Measurements from ENCODE around the gene SEPTIN10.
"Not testable (repeated sequence)": the region's sequence is repeated elsewhere in the genome, so short reads cannot be mapped to it uniquely, and the experiment has no call there.

The SEPTIN10 gene

DNA sequence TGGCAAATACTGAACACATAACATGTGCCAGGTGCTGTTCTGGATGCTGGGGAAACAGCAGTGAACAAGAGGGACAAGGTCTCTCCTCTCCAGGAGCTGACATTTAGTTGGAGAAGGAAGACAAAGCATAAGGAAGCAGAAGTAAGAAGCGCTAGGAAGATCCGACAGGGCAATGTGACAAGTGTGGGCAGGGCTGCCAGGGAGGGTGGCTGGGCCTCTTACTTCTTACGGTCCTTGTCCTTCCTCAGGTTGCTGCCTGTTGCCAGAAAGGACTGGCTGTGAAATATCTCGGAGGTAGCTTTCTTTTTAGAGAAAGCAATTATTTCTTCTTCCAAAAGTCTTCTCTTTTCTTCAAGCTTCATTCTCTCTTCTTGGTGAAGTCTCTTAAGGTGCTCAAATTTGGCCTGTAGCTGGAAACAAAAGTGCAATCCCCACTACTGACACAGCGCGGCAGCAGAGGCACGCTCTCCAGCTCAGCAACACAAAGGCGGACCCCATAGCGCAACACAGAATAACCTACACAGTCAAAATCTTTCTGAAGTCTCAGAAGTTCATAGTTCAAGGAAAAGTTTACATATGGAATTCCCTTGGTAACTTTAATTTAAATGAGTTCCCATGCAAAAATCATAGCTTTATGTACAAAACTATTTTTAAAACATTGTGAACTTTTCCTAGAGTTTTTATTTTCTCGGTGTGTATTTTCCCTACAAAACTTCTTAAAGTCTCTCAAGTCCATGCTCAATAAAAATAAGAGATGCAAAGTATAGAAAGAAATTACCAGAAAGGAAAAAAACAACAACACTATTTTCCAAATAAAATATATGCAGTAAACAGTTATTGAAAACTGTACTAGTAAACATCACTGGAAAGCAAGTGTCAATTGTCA is 67.7 kb downstream of the SEPTIN10 start:
- DNase-seq (ENCODE audit: low spot score): peak; percentile 52

DNA sequence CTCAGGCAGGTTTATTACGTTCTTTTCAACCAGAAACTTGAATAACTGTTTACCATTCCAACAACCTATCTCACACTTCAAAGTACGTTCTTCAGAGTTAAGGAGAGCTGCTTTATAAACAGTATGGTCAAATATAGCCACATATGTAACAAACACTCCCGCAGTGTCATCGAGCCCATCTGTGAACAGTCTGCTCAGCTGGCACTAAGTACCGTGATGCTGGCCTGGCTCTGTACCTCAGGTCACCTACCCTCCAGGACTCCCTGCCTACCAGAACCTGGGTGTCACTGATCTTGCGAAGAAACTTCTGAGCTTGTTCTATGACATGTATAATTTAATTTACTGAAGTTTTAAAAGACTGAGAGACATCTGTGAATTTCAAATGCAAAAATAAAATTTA is 71.4 kb downstream of the SEPTIN10 start:
- no peak for DNase-seq (ENCODE audit: low spot score)

DNA sequence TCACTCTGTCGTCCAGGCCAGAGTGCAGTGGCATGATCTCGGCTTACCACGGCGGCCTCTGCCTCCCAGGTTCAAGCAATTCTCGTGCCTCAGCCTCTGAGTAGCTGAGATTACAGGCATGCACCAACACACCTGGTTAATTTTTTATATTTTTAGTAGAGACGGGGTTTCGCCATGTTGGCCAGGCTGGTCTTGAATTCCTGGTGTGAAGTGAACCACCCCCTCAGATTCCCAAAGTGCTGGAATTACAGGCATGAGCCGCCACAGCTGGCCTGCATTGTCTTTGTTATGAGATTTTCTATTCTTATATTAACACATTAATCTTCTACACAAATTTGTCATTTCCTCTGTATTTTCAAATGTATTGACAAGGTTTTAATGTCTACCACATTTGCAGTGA is 75.2 kb downstream of the SEPTIN10 start:
- no peak for DNase-seq (ENCODE audit: low spot score)

DNA sequence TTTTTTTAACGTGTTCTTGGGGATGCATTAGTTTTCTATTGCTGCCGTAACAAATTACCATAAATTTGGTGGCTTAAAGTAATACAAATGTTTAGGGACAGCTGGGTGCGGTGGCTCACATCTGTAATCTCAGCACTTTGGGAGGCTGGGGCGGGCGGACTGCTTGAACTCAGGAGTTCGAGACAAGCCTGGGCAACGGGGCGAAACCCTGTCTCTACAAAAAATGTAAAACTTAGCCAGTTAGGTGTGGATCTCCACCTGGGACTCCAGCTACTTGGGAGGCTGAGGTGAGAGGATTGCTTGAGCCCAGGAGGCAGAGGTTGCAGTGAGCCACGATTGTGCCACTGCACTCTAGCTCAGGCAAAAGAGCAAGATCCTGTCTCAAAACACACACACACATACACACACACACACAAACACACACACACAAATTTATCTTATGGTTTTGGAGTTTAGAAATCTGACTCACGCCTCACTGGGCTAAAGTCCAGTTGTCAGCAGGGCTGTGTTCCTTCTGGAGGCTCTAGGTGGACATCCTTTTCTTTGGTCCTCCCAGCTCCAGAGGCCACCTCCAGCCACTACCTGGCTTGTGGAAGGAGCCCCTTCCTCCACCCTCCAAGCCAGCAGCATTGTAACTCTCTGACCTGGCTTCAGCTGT is 76.1 kb downstream of the SEPTIN10 start:
- DNase-seq (ENCODE audit: low spot score): no peak

DNA sequence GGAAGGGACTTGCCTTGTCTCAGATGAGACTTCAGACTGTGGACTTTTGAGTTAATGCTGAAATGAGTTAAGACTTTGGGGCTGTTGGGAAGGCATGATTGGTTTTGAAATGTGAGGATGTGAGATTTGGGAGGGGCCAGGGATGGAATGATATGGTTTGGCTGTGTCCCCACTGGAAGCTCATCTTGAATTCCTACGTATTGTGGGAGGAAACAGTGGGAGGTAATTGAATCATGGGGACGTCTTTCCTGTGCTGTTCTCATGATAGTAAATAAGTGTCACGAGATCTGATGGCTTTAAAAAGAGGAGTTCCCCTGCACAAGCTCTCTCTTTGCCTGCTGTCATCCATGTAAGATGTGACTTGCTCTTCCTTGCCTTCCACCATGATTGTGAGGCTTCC is 77.2 kb downstream of the SEPTIN10 start:
- not testable (repeated sequence) for DNase-seq (ENCODE audit: low spot score)

DNA sequence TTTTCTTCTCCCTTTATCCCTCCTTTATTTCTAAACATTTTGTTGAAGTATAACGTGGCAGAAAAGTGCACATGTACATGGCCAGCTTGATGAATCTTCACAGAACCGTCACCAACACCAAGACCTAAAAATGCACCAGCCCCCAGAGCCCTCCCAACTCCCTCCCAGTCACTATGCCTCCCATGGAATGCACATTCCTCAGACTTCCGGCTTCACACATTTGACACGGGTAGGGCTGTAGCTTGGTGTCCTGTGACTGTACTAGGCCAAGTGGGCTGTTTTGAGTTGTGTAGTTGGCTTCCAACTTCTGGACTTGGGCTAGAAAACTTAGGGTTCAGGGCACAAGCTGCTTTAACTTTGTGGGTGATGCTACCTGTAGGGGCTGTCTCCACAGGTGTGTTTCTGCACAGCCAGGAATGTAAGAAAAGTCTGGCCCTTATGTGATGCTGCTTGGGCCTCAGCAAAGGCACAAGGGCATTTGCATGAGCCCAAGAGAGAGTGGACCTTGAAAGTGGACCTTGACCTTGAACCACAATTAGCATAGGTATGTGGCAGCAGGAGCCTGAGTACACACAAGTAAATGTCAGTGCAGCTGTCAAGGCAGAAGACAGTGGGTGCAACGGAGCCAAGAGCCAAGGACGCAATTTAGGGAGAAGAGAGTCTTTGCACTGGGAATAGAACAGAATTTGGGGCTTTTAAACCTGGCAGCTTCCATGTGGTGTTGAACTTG is 78.4 kb downstream of the SEPTIN10 start:
- DNase-seq (ENCODE audit: low spot score): no peak

DNA sequence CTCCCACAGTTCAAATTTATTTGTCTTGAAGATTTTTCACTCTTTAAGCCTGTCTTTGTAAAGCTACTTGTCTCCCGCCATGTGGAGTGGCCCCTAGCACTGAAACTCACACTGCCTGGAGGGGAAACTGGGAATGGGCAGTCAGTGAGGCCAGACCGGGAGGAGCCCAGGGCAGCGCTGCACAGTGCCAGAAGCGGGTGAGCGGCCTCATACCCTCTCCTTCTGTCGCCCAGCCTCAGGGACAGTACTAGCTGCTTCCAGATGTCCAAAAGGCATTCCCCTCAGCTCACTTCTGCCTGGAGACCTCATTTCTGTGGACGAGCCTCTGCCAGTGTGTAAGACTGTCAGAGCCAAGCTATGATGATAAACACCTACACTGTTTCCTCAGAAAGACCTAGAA is 79.9 kb downstream of the SEPTIN10 start:
- DNase-seq (ENCODE audit: low spot score): no peak

DNA sequence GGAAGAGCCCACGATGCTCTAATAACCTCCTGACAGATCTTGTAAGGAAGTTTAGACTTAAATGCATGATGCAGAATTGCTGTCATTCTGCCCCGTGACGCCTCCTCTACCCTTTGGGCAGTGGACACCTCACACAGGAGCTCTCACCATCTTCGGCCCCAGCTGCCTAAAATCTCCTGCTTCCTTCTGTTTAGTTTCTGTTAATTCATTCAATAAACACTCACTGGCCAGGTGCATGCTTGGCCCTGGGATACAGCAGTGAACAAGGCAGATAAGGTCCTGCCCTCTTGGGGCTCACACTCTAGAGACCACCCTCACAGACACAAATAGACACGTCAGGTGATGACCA is 81.1 kb downstream of the SEPTIN10 start:
- DNase-seq (ENCODE audit: low spot score): no peak

DNA sequence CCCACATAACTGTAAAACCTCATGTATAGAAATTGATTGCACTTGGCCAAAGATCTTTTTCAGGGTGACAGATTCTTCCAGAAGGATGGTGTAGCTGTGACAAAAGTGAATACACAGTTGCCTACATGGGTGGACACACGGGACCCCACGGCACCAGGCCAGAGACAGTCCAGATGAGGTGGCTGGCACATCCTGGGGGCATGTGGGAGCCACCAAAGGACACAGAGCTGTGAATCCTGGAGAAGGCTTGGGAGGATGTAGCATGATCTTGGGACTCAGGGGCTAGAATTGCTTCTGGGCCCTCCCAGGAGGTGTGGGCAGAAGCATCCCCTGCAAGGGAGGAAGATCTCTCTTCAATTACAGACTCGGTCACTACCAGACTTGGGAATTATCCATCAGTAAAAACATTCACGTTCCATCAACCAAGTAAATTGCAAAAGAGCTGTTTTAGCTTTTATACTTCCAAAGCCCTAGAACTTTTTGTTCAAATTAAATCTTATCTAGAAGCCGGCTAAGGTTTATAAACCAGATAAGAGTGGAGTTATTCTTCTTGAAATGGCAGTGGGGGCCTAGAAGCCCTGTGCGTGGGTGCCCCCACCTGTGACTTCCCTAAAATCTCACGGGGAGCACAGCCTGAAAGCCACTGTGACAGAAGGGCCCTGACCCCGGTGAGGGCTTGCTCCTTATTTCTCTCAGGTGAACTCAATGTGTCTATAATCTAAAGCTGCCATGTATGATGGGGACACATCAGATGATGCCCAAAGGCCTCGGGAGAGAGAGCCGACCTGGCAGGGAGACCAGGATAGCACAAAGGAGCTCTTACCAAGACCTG is 81.7 kb downstream of the SEPTIN10 start:
- DNase-seq (ENCODE audit: low spot score): no peak

DNA sequence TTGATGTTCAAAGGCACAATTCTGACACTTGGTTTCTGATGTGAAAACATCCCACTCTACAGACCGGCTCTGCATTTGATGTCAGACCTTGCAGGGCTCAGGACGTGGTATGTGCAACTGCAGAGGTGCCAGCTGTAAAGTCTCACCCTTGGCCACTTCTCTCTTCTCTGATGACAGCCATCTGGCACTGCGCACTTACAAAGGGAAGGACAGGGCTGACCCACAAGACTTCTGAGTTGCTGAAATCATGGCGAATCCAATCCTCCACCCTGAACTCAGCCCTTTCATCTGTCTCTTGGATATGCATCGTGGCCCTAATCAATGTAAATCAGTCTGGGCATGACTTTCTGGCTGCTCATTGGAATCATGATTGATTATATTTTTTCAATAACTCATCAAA is 82.5 kb downstream of the SEPTIN10 start:
- no peak for DNase-seq (ENCODE audit: low spot score)

DNA sequence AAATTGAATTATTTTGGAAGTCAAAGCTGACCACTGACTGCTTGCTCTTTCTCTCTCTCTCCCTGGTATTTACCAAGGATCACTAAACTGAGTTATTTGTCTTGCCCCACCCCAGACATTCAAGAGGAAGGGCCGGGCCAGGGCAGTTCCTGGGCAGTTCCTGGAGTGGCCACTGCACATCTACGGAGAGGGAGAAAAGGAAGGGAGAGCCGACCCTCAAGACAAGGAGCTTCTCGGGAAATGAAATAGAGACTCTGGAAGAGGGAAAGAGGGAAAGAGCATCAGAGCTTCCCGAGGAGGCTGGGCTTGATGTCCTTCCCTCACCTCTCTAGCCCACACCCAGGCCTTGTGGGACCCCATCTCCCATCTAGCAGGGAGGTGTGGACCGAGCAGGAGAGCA is 83.1 kb downstream of the SEPTIN10 start:
- DNase-seq (ENCODE audit: low spot score): no peak

DNA sequence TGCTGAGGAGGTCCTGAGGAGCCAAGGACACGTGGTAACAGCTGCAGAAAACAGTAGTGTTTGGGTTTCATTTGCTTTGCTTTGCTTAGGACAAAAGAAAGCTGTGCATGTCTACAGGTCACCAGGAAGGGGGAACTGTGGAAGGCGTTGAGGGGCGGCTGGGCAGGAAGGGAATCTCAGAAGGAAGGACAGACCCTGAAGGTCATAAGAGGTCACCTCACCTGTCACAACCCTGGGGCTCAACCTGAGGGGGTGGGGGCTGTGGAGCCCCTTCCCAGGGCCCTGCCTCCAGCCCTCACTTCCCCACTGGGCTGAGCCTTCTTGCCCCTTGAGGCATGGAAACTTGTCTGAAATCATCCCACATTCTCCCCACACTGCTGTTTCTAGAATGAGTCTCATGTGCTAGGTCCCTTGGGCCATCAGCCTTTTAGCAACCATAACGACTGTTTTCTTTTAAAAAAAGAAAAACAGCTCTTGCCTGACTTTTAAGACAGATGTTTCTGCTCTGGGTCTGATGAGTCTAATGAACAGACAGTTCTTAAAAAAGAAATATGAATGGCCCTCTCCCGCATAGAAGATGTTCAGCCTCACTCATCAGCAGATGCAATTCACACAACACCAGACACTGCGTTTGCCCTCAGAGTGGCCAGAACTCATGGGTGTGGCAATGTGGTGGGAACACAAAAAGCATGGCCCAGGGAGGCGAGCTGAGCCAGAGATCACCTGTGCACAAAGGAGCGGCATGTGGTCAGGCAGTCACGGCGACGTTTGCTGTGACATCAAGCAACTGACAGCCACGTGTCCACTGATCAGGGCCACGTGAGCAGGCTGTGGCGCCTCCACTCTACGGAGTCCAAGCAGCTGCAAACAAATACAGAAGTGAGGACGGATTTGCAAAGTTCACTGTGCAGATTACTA is 84.0 kb downstream of the SEPTIN10 start:
- no peak for DNase-seq (ENCODE audit: low spot score)

DNA sequence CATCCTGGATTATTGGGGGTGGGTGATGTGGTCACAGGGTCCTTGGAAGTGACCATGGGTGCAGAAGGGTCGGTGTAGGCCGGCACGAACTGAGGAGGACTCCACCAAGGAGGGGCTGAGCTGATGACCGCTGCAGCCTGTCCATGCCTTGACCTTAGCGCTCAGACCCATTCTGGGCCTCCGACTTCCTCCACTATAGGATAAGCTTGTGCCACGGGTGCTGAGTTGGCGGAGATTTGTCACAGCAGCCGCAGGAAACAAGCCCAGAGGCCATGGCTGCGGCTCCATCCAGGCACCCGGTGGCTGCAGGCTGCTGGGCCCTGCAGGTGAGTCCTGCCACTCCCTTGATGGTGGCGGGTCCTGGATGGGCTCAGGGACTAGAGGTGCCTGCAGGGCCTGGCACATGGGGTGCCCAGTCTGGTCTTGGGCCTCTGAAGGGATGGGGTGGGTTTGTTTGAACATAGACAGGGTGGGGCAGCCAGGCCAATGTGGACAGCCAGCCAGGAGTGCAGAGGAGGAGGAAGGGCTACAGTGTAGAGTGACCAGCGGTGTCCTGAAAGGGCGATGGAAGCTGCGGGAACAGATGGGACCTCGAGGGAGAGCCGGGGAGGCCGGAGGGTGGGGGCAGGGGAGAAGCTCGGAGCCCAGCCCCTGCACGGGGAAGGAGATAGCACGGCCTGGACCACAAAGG is 84.8 kb downstream of the SEPTIN10 start:
- DNase-seq (ENCODE audit: low spot score): no peak

DNA sequence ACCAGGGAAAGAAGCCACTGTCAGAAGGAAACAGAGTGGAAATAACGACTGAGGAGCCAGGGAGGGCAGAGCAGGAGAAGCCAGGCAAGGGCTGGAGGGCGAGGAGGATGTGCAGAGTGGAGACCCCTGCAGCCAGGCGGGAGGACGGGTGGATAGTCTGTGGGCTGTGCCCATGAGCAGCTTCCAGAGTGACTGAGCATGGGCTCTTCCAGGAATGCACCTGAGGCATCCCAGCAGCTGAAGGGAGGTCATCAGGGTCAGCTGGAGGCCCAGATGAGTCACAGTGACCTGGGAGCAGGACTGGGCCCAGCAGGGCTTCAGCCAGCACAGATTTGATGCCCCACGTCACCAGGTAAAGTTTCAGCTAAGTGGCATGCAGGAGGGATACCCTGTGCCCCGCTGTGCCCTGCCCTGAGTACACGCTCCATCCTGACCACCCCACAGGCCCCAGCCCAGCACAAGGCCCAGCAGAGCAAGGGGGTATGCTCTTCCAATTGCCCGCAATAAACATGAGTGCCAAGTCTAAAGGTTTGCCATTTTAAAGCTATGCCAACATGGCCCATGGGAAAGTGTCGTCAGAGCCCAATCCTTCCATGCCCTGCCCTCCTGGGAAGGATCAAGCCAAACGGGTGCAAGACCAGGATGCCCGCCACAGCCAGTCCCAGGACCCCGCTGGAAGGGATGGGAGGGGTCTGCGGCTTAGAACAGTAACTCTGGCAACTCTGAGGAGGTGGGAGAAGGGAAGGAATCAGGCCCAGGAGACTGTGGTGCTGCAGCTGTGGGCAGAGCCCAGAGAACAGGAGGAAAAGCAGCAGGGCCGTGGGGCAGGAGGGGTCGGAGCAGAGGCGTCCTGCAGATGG is 85.7 kb downstream of the SEPTIN10 start:
- no peak for DNase-seq (ENCODE audit: low spot score)

DNA sequence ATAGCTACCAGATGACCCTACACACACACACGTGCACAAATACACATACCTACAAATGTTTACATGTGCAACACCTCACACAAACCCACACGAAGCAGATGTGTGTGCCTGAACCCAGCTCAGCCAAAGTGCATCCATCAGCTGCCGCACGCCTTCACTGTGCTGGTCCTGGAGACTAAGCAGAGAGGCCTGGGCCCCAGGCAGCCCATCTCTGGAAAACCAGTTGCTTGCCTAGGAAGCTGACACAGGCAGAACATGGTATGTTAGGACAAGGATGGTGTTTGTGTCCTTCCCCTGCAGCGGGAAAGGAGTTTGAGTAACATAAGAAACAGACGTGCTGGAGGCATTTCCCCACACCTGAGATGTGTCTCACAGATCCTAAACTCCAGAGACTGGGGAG is 86.7 kb downstream of the SEPTIN10 start:
- DNase-seq (ENCODE audit: low spot score): no peak

DNA sequence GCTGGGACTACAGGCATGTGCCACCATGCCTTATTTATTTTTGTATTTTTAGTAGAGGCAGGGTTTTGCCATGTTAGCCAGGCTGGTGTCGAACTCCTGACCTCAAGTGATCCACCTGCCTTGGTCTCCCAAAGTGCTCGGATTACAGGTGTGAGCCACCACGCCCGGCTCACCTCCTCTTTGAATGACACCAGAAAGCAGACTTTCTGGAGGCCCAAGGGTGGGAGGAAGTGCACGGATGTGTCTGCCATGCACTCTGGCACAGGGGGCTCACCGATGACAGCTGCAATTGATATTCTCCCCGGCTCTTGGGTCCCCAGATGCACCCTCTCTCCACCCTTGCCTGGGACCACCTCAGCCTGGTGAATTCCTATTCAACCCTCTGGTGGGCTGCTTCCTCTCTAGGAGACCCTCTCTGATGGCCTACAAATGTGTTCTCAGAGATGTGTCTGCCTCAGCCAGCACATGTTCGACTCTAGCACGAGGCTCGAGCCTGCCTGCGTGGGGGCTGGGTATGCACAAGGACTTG is 87.3 kb downstream of the SEPTIN10 start:
- no peak for DNase-seq (ENCODE audit: low spot score)

DNA sequence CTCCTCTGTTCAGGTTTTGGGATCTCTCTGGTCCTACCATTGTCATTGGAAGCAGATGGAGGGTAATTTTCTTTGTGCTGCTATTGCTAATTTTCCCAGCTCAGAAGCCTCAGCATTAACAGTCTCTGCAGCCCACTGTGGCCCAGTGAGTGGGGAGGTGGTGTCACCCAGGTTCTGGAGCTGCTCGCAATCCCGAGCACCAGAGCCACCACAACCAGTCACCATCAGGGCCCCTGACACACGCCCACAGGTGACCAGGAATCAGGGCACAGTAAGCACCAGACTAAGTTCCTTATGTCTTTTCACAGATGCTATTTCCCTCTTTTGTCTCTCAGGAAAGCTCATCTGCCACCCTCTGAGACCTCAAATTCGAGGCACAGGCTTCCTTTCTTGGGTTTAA is 87.9 kb downstream of the SEPTIN10 start:
- DNase-seq (ENCODE audit: low spot score): no peak

DNA sequence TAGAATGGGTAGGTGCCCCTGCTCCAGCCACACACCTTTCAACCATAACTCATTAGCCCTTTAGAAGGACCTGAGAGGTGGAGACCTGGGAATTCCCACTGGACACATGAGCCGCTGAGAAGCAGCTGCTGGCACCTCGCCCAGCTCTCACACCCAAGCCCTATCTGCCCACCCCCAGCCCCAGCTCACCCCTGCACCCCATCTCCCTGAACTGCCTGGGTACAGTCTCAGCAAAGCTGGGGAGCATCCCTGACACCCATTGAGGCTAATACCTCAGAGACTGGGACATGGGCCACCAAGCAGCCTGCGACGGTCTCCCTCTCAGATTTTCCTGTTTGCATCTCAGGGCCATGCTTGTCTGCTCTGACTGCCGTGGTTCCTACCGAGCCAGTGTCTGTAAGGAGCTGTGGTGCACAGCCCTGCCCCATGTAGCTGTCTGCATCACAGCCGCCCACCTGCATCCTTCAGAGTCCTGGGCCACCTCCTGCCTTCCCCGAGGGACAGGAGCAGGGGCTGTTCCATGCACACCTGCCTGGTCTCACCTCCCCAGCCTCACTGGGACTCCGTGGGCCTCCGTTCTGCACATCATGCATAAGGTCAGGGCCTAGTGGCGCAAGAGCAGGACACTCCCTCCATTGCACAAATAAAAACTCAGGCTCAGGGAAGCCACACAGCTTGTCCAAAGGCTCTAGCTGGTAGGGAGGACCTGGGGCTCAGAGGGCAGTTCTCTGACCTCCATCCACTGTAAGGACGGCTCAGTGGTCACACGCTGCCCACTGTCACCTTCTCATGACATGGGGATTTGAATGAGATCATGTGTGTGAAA is 90.0 kb downstream of the SEPTIN10 start:
- no peak for DNase-seq (ENCODE audit: low spot score)

All from activated CD4-positive, alpha-beta T cell treated with anti-CD3 and anti-CD28 coated beads, Interleukin-2, Interleukin-4, amounts not matched to agents 100 ng/mL and 50 ng/mL, durations not matched to agents 16 hours and 8 hours (primary cell).